T-cell (primary cell): Measurements from ENCODE around the gene PIK3C2G. TPM values are rescaled to one million over a fixed set of nuclear protein-coding genes. Genes with fewer than 3 reads are reported as not detected.

Experiments
- ATAC-seq, 4 experiments: fragments of 200-7000 bp in 3 of 4; fragments of 150-1000 bp in 1 of 4; cut with Tn5 transposase; replicated peaks in 1 of 4; 1 replicate in 3 of 4; 2 replicates in 1 of 4; pipeline ENCODE4 v1.10.0; 2021; ENCODE audit warnings: moderate library complexity in 3 of 4, mild to moderate bottlenecking in 2 of 4, moderate number of reproducible peaks in 1 of 4
- CTCF ChIA-PET, 2 donors: fragments of 300-600 bp; sonication (Branson Sonifier 250); formaldehyde crosslinking; loops; one replicate each; lab custom pipeline; 2022; ENCODE audit warnings: antibody characterized with exemption in 2 of 2; lab: Charles Lee
- POLR2A ChIA-PET, 2 donors: fragments of 300-600 bp; sonication (Branson Sonifier 250); formaldehyde crosslinking; loops; one replicate each; lab custom pipeline; 2022; ENCODE audit warnings: antibody characterized with exemption in 2 of 2; lab: Charles Lee
- DNase-seq, 35 experiments: peaks; one replicate each; pipeline versions ENCODE4 v3.0.0 to v3.0.0-alpha.2; 2013 to 2023
- H3K27ac ChIP-seq: one replicate; pipeline ENCODE4 v1.5.1; 2013; ENCODE audit warnings: low read length
- H3K27me3 ChIP-seq, 2 experiments: replicated peaks in 1 of 2; 1 replicate in 1 of 2; 2 replicates in 1 of 2; pipeline versions ENCODE4 v1.6.1 to v1.7.0; 2013; ENCODE audit warnings: low read length in 1 of 2, mixed read lengths in 1 of 2; ENCODE audit not compliant: control insufficient read depth in 2 of 2, insufficient read depth in 2 of 2; ENCODE audit errors: extremely low read depth in 1 of 2
- H3K36me3 ChIP-seq, 2 donors: 1 replicate in 1 of 2; 2 replicates in 1 of 2; pipeline versions ENCODE4 v1.6.1 to v1.7.0; 2013; ENCODE audit warnings: low read length in 1 of 2; ENCODE audit not compliant: control insufficient read depth in 2 of 2, insufficient read depth in 1 of 2; ENCODE audit errors: extremely low read depth in 1 of 2
- H3K4me1 ChIP-seq, 2 experiments: 1 replicate in 1 of 2; 2 replicates in 1 of 2; pipeline versions ENCODE4 v1.6.1 to v1.7.0; 2013; ENCODE audit warnings: low read length in 2 of 2, mixed read lengths in 1 of 2; ENCODE audit not compliant: insufficient read depth in 2 of 2, control insufficient read depth in 1 of 2; ENCODE audit errors: extremely low read depth in 1 of 2
- H3K4me3 ChIP-seq, 2 donors: 1 replicate in 1 of 2; 2 replicates in 1 of 2; pipeline versions ENCODE4 v1.5.1 to v1.7.0; 2013; ENCODE audit warnings: mild to moderate bottlenecking in 2 of 2, low read length in 1 of 2, moderate library complexity in 1 of 2; ENCODE audit not compliant: control insufficient read depth in 1 of 2; ENCODE audit errors: extremely low read depth in 1 of 2
- H3K9me3 ChIP-seq: 2 replicates; pipeline ENCODE4 v1.7.0; 2013
- H3K27ac Mint-ChIP-seq, 2 donors: one replicate each; pipeline ENCODE4 v1.8.0; 2020 to 2021; ENCODE audit warnings: mild to moderate bottlenecking in 2 of 2, mixed read lengths in 2 of 2
- H3K27me3 Mint-ChIP-seq, 2 donors: one replicate each; pipeline ENCODE4 v1.8.0; 2021 to 2022; ENCODE audit warnings: mixed read lengths in 2 of 2
- H3K36me3 Mint-ChIP-seq: one replicate; pipeline ENCODE4 v1.8.0; 2021; ENCODE audit warnings: mixed read lengths
- H3K4me1 Mint-ChIP-seq, 3 donors: one replicate each; pipeline ENCODE4 v1.8.0; 2020 to 2022; ENCODE audit warnings: mixed read lengths in 3 of 3, mild to moderate bottlenecking in 1 of 3
- H3K4me3 Mint-ChIP-seq, 3 donors: one replicate each; pipeline ENCODE4 v1.8.0; 2020 to 2022; ENCODE audit warnings: mild to moderate bottlenecking in 3 of 3, mixed read lengths in 3 of 3, moderate library complexity in 3 of 3
- H3K9me3 Mint-ChIP-seq, 3 donors: one replicate each; pipeline ENCODE4 v1.8.0; 2020 to 2022; ENCODE audit warnings: mixed read lengths in 3 of 3
- WGBS: methylation state at CpG from one replicate; pipeline ENCODE4 v1.1.5; 2013; ENCODE audit warnings: missing lambda C conversion rate; ENCODE audit not compliant: insufficient coverage; 5-methylcytosine and 5-hydroxymethylcytosine counted together
- total RNA-seq, 35 experiments: library from RNA in 6 of 35; stranded (reverse) in 6 of 35; fragments of 120-200 nt in 1 of 35; gene quantifications; one replicate each; pipeline versions ENCODE4 v1.2.1 to v1.2.4 and lab custom pipeline; 2013 to 2026

PIK3C2G gene
- total RNA-seq, 5 donors from 2014 or later (not counting 1 experiment from before 2014, with no cell fraction given), result not detected

- no CpG with 5 or more reads among the region's 2 CpGs for WGBS
- ChIA-PET CTCF (no interaction called here), POLR2A (no interaction called here)
- Histone ChIP-seq H3K27ac (no peak overlapping the region), H3K27me3 (no peaks in the 10 kb centered on the region), H3K9me3 (no peaks in the 10 kb centered on the region), H3K36me3 (no peaks in the 10 kb centered on the region), H3K4me1 (no peaks in the 10 kb centered on the region), H3K4me3 (no peak overlapping the region)
- no peaks in the 10 kb centered on the region for H3K27me3 Mint-ChIP-seq
- no peak for ATAC-seq
- H3K27ac Mint-ChIP-seq, result no peak overlapping the region
- no peak for DNase-seq
- H3K4me1 Mint-ChIP-seq, result no peaks in the 10 kb centered on the region
- no peak overlapping the region for H3K4me3 Mint-ChIP-seq
- H3K36me3 Mint-ChIP-seq, result no peaks in the 10 kb centered on the region
- H3K9me3 Mint-ChIP-seq, result peaks cover 3 to 18% (median 17%) of the 10 kb centered on the region in 3 donors
These were observed 96.8 kb downstream of the PIK3C2G start for GRCh38 chr12:18358077-18358476.

GRCh38 chr12:18358930-18359329 is 97.6 kb downstream of the PIK3C2G start:
- ATAC-seq (no peak), DNase-seq (no peak)
- Mint-ChIP-seq H3K27ac (no peak overlapping the region), H3K4me3 (no peak overlapping the region), H3K27me3 (no peaks in the 10 kb centered on the region), H3K9me3 (peaks cover 11 to 23% (median 17%) of the 10 kb centered on the region in 3 donors), H3K36me3 (no peaks in the 10 kb centered on the region), H3K4me1 (no peaks in the 10 kb centered on the region)
- Histone ChIP-seq H3K4me3 (no peak overlapping the region), H3K27ac (no peak overlapping the region), H3K36me3 (no peaks in the 10 kb centered on the region), H3K27me3 (no peaks in the 10 kb centered on the region), H3K4me1 (no peaks in the 10 kb centered on the region), H3K9me3 (no peaks in the 10 kb centered on the region)
- ChIA-PET POLR2A (no interaction called here), CTCF (no interaction called here)
- WGBS, result 64% methylated on average over 1 of the region's 2 CpGs

- ChIA-PET CTCF (no interaction called here), POLR2A (no interaction called here)
- H3K9me3 ChIP-seq, result no peaks in the 10 kb centered on the region
- H3K27ac Mint-ChIP-seq, result no peak overlapping the region
- no peaks in the 10 kb centered on the region for H3K4me1 ChIP-seq
- no peak overlapping the region for H3K27ac ChIP-seq
- DNase-seq (no peak), ATAC-seq (no peak)
- H3K4me3 ChIP-seq, result no peak overlapping the region
- no peaks in the 10 kb centered on the region for H3K36me3 Mint-ChIP-seq
- H3K36me3 ChIP-seq, result no peaks in the 10 kb centered on the region
- H3K27me3 ChIP-seq, result no peaks in the 10 kb centered on the region
- H3K27me3 Mint-ChIP-seq, result no peaks in the 10 kb centered on the region
- H3K4me1 Mint-ChIP-seq, result no peaks in the 10 kb centered on the region
- no peak overlapping the region for H3K4me3 Mint-ChIP-seq
- H3K9me3 Mint-ChIP-seq, result peaks cover 22 to 32% (median 22%) of the 10 kb centered on the region in 3 donors
These were observed 100.1 kb downstream of the PIK3C2G start for GRCh38 chr12:18361433-18361832.

GRCh38 chr12:18363321-18363720 is 102.0 kb downstream of the PIK3C2G start:
- WGBS, result 100% methylated on average over 1 of the region's 2 CpGs
- Mint-ChIP-seq H3K9me3 (peaks cover 20 to 27% (median 22%) of the 10 kb centered on the region in 3 donors), H3K4me1 (no peaks in the 10 kb centered on the region), H3K27me3 (no peaks in the 10 kb centered on the region), H3K36me3 (no peaks in the 10 kb centered on the region), H3K4me3 (no peak overlapping the region), H3K27ac (no peak overlapping the region)
- H3K27ac ChIP-seq, result no peak overlapping the region
- POLR2A ChIA-PET, result interaction anchor here (0.6 to 1.2 kb wide), 2 partner anchors 37 to 58 kb away, joined by 3 to 4 read pairs; no protein-coding TSS in a partner anchor
- H3K27me3 ChIP-seq, result no peaks in the 10 kb centered on the region
- ATAC-seq (no peak), DNase-seq (no peak)
- no peaks in the 10 kb centered on the region for H3K36me3 ChIP-seq
- H3K4me1 ChIP-seq, result no peaks in the 10 kb centered on the region
- H3K4me3 ChIP-seq, result no peak overlapping the region
- CTCF ChIA-PET, result no interaction called here
- no peaks in the 10 kb centered on the region for H3K9me3 ChIP-seq

DNA sequence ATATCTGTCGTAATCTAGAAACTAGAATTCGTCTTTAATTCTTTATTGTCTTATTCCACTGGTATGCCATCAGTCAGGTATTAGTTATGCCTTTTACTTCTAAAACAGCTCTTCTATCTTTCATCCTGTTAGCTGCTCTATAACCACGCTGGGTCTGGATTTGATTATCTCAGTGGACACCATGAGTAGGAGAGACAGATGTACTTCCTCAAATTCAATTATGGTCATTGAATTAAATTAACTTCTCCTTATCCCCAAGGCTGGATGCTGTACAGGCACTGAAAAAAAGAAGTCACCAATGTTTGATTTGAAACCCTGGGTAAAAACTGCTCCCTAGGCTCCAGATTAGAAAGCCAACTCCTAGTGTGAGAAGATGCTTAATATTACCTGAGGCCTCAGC is 107.3 kb downstream of the PIK3C2G start:
- H3K27me3 Mint-ChIP-seq, result no peaks in the 10 kb centered on the region
- H3K27ac Mint-ChIP-seq, result no peak overlapping the region
- no peaks in the 10 kb centered on the region for H3K4me1 Mint-ChIP-seq

GRCh38 chr12:18373181-18373580 is 111.9 kb downstream of the PIK3C2G start:
- CTCF ChIA-PET, result interaction anchor here in 1 of 2 donors (0.6 kb wide), 1 partner anchor 22 kb away, joined by 3 read pairs; no protein-coding TSS in a partner anchor
- Mint-ChIP-seq H3K4me1 (no peaks in the 10 kb centered on the region), H3K36me3 (no peaks in the 10 kb centered on the region), H3K4me3 (no peak overlapping the region), H3K27ac (no peak overlapping the region), H3K27me3 (no peaks in the 10 kb centered on the region), H3K9me3 (peaks cover 7 to 19% (median 11%) of the 10 kb centered on the region in 3 donors)
- no peaks in the 10 kb centered on the region for H3K4me1 ChIP-seq
- DNase-seq (no peak), ATAC-seq (no peak)
- 60% methylated on average over 1 of the region's 6 CpGs for WGBS
- H3K9me3 ChIP-seq, result no peaks in the 10 kb centered on the region
- H3K36me3 ChIP-seq, result no peaks in the 10 kb centered on the region
- no peak overlapping the region for H3K4me3 ChIP-seq
- POLR2A ChIA-PET, result interaction anchor here in 1 of 2 donors (0.6 kb wide), 1 partner anchor 269 kb away, joined by 3 read pairs; no protein-coding TSS in a partner anchor
- no peaks in the 10 kb centered on the region for H3K27me3 ChIP-seq
- H3K27ac ChIP-seq, result no peak overlapping the region

More for the DNA sequence above, 107.3 kb downstream of the PIK3C2G start:
- no peak for ATAC-seq
- Histone ChIP-seq H3K4me1 (no peaks in the 10 kb centered on the region), H3K27ac (no peak overlapping the region), H3K4me3 (no peak overlapping the region), H3K36me3 (no peaks in the 10 kb centered on the region), H3K27me3 (no peaks in the 10 kb centered on the region), H3K9me3 (no peaks in the 10 kb centered on the region)
- ChIA-PET CTCF (no interaction called here), POLR2A (no interaction called here)
- H3K9me3 Mint-ChIP-seq, result peaks cover 17 to 27% (median 21%) of the 10 kb centered on the region in 3 donors
- H3K36me3 Mint-ChIP-seq, result no peaks in the 10 kb centered on the region
- WGBS, result no CpG with 5 or more reads among the region's 3 CpGs
- no peak for DNase-seq
- no peak overlapping the region for H3K4me3 Mint-ChIP-seq

GRCh38 chr12:18375131-18375530 is 113.8 kb downstream of the PIK3C2G start:
- no peaks in the 10 kb centered on the region for H3K27me3 ChIP-seq
- H3K27ac ChIP-seq, result no peak overlapping the region
- Mint-ChIP-seq H3K27ac (no peak overlapping the region), H3K36me3 (no peaks in the 10 kb centered on the region), H3K27me3 (no peaks in the 10 kb centered on the region), H3K9me3 (peaks cover 7 to 16% (median 10%) of the 10 kb centered on the region in 3 donors), H3K4me3 (no peak overlapping the region), H3K4me1 (no peaks in the 10 kb centered on the region)
- no peaks in the 10 kb centered on the region for H3K9me3 ChIP-seq
- ChIA-PET POLR2A (no interaction called here), CTCF (no interaction called here)
- no peaks in the 10 kb centered on the region for H3K4me1 ChIP-seq
- no peak for DNase-seq
- H3K36me3 ChIP-seq, result no peaks in the 10 kb centered on the region
- H3K4me3 ChIP-seq, result no peak overlapping the region
- no peak for ATAC-seq
